ENCODE results near the gene DIMT1. TPM values are rescaled to one million over a fixed set of nuclear protein-coding genes. Genes with fewer than 3 reads are reported as not detected.

Gene DIMT1
- total RNA-seq (2014; rRNA removed; shearing (Covaris generic)), result 62.7 and 92.0 TPM in 2 replicates

- in situ Hi-C loops (cut with HindIII; ENCODE audit: low sequenced_read_pairs), result no loop called here
- peak; percentile 99 for DNase-seq (ENCODE audit: low spot score)
Measured at GRCh38 chr5:62403411-62404250, at the start of gene DIMT1. Gene DIMT1, minus strand, starts transcription at chr5:62403905. Its CDS starts 133 bp downstream, at chr5:62403772.

DNA sequence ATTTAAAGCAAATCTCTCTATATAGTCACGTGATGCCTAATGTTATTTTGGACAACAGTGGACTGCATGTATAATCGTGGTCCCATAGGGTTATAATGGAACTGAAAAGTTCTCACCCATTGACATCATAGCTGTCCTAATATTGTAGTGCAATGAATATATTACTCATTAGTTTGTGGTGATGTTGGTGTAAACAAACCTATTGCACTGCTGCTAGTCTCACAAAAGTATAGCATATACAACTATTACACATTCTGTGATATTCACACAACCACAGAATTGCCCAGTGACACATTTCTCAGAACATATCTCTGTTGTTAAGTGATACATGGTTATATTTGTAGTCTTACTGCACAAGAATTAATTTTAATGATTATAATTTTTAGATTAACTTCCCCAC lies 46.6 kb upstream of the DIMT1 start:
- DNase-seq (ENCODE audit: low spot score), result no peak
- in situ Hi-C loops (cut with HindIII; ENCODE audit: low sequenced_read_pairs), result no loop called here

DNA sequence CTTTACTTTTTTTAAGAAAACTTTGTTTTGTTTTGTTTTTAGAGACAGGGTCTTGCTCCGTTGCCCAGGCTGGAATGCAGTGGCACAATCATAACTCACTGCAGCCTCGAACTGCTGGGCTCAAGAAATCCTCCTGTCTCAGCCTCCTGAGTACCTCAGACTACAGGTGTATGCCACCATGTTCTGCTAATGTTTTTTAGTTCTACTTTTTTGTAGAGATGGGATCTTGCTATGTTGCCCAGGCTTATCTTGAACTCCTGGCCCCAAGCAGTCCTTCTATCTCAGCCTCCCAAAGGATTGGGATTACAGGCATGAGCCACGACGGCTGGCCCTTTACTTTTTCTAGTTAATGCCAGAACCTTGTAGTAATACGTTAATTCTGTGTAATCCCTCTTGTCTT lies 44.8 kb upstream of the DIMT1 start:
- DNase-seq (ENCODE audit: low spot score), result no peak
- in situ Hi-C loops (cut with HindIII; ENCODE audit: low sequenced_read_pairs), result no loop called here

- no peak for DNase-seq (ENCODE audit: low spot score)
- in situ Hi-C loops (cut with HindIII; ENCODE audit: low sequenced_read_pairs), result no loop called here
Measured at GRCh38 chr5:62432621-62433064, 28.9 kb upstream of the DIMT1 start.

DNA sequence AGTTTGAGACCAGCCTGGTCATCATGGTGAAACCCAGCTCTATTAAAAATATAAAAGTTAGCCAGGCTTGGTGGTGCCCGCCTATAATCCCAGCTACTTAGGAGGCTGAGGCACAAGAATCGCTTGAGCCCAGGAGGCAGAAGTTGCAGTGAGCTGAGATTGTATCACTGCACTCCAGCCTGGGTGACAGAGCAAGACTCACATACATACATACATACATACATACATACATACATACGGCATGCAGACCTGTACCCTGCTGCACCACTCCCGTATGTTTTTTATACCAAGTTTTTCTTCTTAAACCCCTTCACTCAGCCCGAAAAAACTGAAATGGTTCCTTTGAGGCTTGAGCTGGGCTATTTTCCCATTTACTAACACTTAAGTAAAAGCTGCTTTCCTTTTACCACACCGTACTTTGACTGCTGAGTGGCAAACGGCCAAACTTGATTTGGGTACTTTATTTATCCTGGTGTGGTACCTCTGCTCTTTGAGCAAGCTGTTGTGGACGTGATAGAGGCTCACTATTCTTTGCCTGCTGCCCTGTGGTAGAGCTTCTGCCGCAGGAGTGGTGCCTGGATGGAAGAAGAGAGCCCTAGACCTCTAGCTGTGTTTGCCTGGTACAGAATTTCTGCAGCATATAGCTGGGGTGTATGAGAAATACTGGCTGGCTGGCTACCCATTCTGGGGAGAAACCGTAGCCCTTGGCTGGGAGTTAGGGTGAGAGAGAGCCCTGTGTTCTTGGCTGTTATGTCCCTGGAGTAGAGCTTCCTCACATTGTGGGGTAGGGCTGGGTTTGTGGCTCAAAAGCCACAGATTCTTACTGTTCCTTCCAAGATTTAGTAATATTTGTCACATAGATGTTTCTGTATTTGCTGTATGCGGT lies 28.3 kb upstream of the DIMT1 start:
- no peak for DNase-seq (ENCODE audit: low spot score)
- in situ Hi-C loops (cut with HindIII; ENCODE audit: low sequenced_read_pairs), result no loop called here

DNA sequence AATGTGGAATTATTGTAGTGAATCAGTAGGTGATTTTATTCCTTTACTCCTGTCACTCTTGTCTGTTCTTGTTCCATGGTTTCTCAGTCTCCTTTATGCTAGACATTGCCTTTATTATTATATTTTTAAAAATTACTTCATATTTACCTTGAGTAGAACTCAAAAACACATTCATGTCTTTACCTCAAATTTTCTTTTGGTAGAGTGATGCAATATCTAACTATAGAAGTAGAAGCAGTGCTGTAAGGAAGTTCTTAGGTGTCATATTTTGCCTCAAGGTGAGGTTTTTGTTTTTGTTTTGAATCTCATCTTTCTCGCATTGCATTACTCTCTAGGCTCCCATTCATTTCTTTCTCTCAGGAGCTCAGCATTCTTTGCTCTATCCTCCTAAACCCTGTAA lies 21.1 kb upstream of the DIMT1 start:
- DNase-seq (ENCODE audit: low spot score), result no peak
- in situ Hi-C loops (cut with HindIII; ENCODE audit: low sequenced_read_pairs), result no loop called here

DNA sequence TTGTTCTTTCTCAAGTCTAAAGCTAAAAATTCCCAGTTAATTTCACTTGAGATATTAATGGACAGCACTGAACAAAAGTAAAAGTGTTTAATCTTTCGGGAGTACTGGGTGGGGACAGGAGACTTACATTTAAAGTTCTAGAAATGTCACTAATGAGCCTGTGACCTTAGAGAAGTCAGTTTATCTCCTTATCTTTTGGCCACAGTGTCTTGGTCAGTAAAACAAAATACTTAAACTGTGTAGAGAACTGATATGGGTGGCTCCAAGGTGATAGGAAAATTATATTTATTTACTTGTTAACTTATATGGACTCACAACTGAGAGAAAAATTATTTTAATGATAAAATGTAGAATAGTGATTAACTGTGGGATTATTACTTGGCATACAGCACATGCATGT lies 17.7 kb upstream of the DIMT1 start:
- in situ Hi-C loops (cut with HindIII; ENCODE audit: low sequenced_read_pairs), result no loop called here
- no peak for DNase-seq (ENCODE audit: low spot score)

DNA sequence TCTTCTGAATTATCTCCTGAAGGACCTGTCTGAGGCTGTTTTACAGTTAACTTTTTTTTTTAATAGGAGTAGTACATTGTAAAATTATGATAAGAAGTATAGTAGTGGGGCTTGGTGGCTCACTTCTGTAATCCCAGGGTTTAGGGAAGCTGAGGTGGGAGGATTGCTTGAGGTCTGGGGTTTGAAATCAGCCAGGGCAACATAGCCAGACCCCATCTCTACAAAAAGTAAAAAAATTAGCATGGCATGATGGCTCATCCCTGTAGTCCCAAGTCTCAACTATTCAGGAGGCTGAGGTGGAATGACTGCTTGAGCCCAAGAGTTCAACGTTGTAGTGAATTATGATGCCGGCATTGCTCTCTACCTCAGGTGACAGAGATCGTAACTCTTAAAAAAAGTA lies 15.9 kb upstream of the DIMT1 start:
- in situ Hi-C loops (cut with HindIII; ENCODE audit: low sequenced_read_pairs), result no loop called here

DNA sequence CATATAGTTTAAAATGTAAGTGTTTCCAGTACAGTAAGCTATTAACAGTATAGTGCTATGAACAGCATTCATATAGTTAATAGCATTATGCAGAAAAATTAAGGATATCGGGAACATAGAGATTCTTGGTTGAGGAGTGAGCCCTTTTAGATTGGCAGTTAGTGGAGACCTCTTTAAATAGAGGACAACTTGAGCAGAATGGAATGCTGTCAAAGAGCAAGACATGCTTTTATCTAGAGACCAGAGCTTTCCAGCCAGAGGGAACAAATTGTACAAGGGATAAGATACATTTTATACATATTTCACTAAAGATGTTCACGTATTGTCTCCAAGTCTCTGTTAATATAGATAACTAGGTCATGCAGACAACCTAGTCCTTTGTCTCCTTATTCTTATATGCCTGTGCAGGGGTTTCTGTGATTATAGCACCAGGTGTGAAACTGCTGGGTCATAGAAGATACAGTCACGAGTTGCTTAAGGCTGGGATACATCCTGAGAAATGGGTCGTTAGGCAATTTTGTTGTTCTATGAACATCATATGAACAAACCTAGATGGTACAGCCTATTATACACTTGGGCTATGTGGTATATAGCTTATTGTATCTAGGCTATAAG lies 14.9 kb upstream of the DIMT1 start:
- no peak for DNase-seq (ENCODE audit: low spot score)
- in situ Hi-C loops (cut with HindIII; ENCODE audit: low sequenced_read_pairs), result no loop called here

More for the DNA sequence above, 15.9 kb upstream of the DIMT1 start:
- DNase-seq (ENCODE audit: low spot score), result no peak

DNA sequence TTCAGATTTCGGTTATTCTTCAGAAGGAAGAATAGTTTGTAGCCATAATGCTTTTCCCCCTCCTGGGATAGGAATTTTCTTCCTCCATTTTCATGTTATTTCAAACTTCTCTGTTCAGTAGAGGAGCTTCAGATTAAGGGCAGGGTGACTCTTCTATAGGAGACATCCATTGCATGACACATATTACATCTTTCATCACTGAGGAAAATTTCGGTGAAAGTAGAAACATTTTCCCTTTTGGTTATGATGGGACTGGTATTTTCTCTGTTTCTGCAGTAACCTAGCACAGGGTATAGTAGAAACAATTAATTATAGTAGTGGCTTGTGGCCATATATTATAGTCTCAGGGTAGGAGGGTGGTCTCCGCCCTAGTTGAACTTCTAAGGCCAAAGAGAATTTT lies 10.0 kb upstream of the DIMT1 start:
- no peak for DNase-seq (ENCODE audit: low spot score)
- in situ Hi-C loops (cut with HindIII; ENCODE audit: low sequenced_read_pairs), result no loop called here

GRCh38 chr5:62412549-62413329 lies 9.0 kb upstream of the DIMT1 start, which contains the start of gene IPO11:
Gene IPO11, plus strand, starts transcription at chr5:62412763. Its CDS starts 24,517 bp downstream, at chr5:62437280.
- DNase-seq (ENCODE audit: low spot score), result peak; percentile 100
- in situ Hi-C loops (cut with HindIII; ENCODE audit: low sequenced_read_pairs), result no loop called here

DNA sequence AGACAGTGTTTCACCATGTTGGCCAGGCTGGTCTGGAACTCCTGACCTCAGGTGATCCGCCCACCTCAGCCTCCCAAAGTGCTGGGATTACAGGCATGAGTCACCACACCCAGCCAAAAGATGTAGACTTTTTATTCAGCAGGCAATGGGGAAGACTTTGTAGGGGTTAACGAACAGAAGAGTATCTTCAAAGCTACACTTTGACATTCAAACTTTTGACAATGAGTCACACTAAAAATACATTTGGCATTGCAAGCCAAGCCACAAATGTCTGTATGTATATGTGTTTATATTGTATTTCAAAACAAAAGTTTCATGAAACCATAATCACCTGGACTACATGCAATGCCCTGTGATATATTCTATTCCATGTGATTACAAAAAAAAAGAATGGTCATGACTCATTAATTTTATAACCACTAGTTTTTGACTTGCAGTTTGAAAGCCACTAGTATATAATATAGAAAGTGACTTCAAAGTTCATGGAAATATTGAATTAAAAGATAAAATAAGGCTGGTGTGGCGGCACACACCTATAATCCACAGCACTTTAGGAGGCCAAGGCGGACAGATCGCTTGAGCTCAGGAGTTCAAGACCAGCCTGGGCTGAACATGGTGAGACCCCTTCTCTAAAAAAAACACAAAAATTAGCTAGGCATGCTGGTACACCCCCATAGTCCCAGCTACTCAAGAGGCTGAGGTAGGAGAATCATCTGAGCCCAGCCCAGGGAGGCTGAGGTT lies 8.3 kb downstream of the DIMT1 start:
- in situ Hi-C loops (cut with HindIII; ENCODE audit: low sequenced_read_pairs), result no loop called here

DNA sequence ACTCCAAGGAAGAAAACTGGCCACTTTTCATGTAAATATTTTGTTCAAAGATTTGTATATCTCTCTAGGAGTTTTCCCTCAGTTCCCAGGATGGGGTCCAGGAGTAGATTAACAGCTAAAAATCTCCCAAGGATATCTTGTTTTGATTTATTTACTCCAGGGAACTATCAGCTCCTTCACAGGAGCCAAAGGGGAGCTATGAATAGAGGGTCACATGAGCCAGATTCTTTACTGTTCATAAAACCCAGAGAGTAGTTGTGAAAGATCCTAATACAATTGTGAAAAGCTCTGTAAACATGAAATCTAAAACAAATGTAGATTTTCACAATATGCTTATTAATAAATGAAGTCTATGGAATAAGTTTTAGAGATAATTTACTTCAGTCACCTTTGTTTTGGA lies 16.9 kb downstream of the DIMT1 start:
- in situ Hi-C loops (cut with HindIII; ENCODE audit: low sequenced_read_pairs), result no loop called here
- DNase-seq (ENCODE audit: low spot score), result no peak

More for the DNA sequence above, 8.3 kb downstream of the DIMT1 start:
- no peak for DNase-seq (ENCODE audit: low spot score)

- DNase-seq (ENCODE audit: low spot score), result no peak
- in situ Hi-C loops (cut with HindIII; ENCODE audit: low sequenced_read_pairs), result no loop called here
Measured at GRCh38 chr5:62385816-62386400, 17.8 kb downstream of the DIMT1 start.

GRCh38 chr5:62385131-62385530 lies 18.6 kb downstream of the DIMT1 start:
- in situ Hi-C loops (cut with HindIII; ENCODE audit: low sequenced_read_pairs), result no loop called here
- DNase-seq (ENCODE audit: low spot score), result no peak

- DNase-seq (ENCODE audit: low spot score), result no peak
- in situ Hi-C loops (cut with HindIII; ENCODE audit: low sequenced_read_pairs), result no loop called here
Measured at GRCh38 chr5:62376064-62376463, 27.6 kb downstream of the DIMT1 start.

- in situ Hi-C loops (cut with HindIII; ENCODE audit: low sequenced_read_pairs), result no loop called here
- DNase-seq (ENCODE audit: low spot score), result no peak
Measured at GRCh38 chr5:62375627-62376026, 28.1 kb downstream of the DIMT1 start.

- no peak for DNase-seq (ENCODE audit: low spot score)
- in situ Hi-C loops (cut with HindIII; ENCODE audit: low sequenced_read_pairs), result no loop called here
Measured at GRCh38 chr5:62374090-62374489, 29.6 kb downstream of the DIMT1 start.

Data from G401 (cell line).